ENCODE results near the gene GABRB2. TPM values are rescaled to one million over a fixed set of nuclear protein-coding genes. Genes with fewer than 3 reads are reported as not detected.

GABRB2 gene
- total and polyA plus RNA-seq, 12 donors: 0.33 to 18.1 (median 6.6) TPM

GRCh38 chr5:161369022-161369421 is 177.5 kb downstream of the GABRB2 start:
- DNase-seq: no peak
- TF ChIP-seq POLR2A (IDR thresholded peaks at IDR 0.05) (no peak), CTCF (IDR thresholded peaks at IDR 0.05) (no peak)
- no peaks in the 10 kb centered on the region for H3K36me3 ChIP-seq (replicated peaks in 1 of 2)
- no peaks in the 10 kb centered on the region for H3K4me1 ChIP-seq (replicated peaks in 1 of 2)
- no peaks in the 10 kb centered on the region for H3K9me3 ChIP-seq (replicated peaks in 1 of 3)
- no peak overlapping the region for H3K4me3 ChIP-seq
- H3K27me3 ChIP-seq: no peaks in the 10 kb centered on the region
- 53 to 61% (median 58%) methylated on average over 3 of the region's 3 CpGs for WGBS, 4 donors
- intact Hi-C loops (cut with DNase I): no loop called here
- no peak overlapping the region for H3K27ac ChIP-seq

DNA sequence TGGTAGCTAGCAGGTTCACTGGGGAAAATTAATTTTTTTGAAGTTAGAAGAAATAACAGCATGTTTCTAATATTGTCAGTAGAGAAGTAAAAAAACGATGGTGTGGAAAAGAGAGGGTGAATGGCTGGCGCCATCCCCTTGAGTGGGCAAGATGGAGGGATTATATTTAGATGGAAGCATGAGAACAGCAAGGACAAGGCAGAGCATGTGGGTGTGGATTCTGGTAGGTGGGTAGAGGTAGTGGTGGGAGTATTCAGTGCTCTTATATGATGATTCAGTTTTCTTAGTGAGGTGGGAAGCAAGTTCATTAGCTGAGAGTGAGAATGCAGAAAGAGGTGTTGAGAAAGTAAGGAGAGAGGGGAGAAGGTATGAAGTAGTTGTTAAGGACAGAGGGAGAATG is 188.1 kb downstream of the GABRB2 start:
- Histone ChIP-seq H3K27me3 (no peaks in the 10 kb centered on the region), H3K36me3 (replicated peaks in 1 of 2) (no peaks in the 10 kb centered on the region), H3K9me3 (replicated peaks in 1 of 3) (no peaks in the 10 kb centered on the region), H3K27ac (no peak overlapping the region), H3K4me3 (no peak overlapping the region), H3K4me1 (replicated peaks in 1 of 2) (no peaks in the 10 kb centered on the region)
- intact Hi-C loops (cut with DNase I): no loop called here
- WGBS, 4 donors: 81 to 98% (median 92%) methylated on average over 2 of the region's 2 CpGs
- DNase-seq: no peak
- TF ChIP-seq CTCF (IDR thresholded peaks at IDR 0.05) (no peak), POLR2A (IDR thresholded peaks at IDR 0.05) (no peak)

DNA sequence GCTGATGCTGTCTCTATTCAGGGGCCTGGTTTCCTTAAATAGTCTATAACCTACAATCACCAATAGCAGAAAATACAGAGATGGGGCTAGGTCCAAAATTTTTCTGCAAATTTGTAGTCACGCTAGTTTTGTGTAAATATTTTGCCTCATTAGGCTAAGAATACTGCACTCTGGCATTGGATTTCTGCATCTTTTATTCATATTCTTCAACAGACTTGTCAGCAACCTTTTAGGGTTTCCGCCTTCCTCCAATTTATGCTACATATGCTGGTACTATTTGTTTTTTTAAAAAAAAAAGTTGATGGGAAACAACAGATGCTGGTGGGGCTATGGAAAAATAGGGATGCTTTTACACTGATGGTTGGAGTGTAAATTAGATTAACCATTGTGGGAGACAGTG is 202.3 kb downstream of the GABRB2 start:
- Histone ChIP-seq H3K27ac (no peak overlapping the region), H3K4me3 (no peak overlapping the region), H3K4me1 (replicated peaks in 1 of 2) (no peaks in the 10 kb centered on the region), H3K36me3 (replicated peaks in 1 of 2) (no peaks in the 10 kb centered on the region), H3K9me3 (replicated peaks in 1 of 3) (no peaks in the 10 kb centered on the region), H3K27me3 (no peaks in the 10 kb centered on the region)
- 69 to 98% (median 91%) methylated on average over 2 of the region's 2 CpGs for WGBS, 4 donors
- intact Hi-C loops (cut with DNase I): no loop called here
- no peak for DNase-seq
- no peak for TF ChIP-seq POLR2A (IDR thresholded peaks at IDR 0.05)
- TF ChIP-seq CTCF (IDR thresholded peaks at IDR 0.05): no peak

DNA sequence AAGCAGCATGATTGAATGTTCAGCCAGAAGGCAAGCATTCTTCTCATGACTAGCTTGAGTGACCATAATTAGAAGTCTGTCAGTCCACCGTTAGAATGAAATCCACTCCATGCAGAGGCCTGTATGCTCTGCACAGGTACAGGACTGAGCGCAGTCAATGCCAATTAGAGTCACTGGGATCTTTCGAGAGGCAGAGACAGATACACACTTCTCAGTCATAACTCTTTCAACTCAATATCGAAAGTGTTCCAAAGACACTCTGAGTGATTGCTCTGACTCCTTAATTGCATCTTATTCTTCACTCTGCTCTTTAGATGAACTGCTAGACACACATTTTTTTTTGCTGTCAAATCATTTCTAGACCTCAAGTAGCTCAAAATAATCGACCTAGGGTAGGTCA is 203.6 kb downstream of the GABRB2 start:
- no peak overlapping the region for H3K4me3 ChIP-seq
- DNase-seq: no peak
- TF ChIP-seq CTCF (IDR thresholded peaks at IDR 0.05) (no peak), POLR2A (IDR thresholded peaks at IDR 0.05) (no peak)
- 68 to 75% (median 71%) methylated on average over 5 of the region's 5 CpGs for WGBS, 4 donors
- H3K4me1 ChIP-seq (replicated peaks in 1 of 2): no peaks in the 10 kb centered on the region
- H3K27me3 ChIP-seq: no peaks in the 10 kb centered on the region
- H3K36me3 ChIP-seq (replicated peaks in 1 of 2): no peaks in the 10 kb centered on the region
- no peak overlapping the region for H3K27ac ChIP-seq
- intact Hi-C loops (cut with DNase I): no loop called here
- H3K9me3 ChIP-seq (replicated peaks in 1 of 3): no peaks in the 10 kb centered on the region

Measured in adrenal gland (tissue), 12 donors.